Subcutaneous adipose tissue (tissue), 4 donors: ENCODE results near the gene MT1M. TPM values are rescaled to one million over a fixed set of nuclear protein-coding genes. Genes with fewer than 3 reads are reported as not detected.

Experiments
- CTCF ChIP-seq: fragments of 450-650 bp; IDR thresholded peaks from one replicate; pipeline ENCODE4 v1.5.1; 2016; ENCODE audit warnings: low read depth, mild to moderate bottlenecking, control low read depth, antibody characterized with exemption, moderate library complexity
- total RNA-seq, 4 donors: library from RNA; depleted of rRNA; stranded (reverse); fragments of >200 nt; gene quantifications; one replicate each; pipeline ENCODE4 v1.1.0, GENCODE V29; 2016

Gene MT1M
- total RNA-seq, 4 donors from 2014 or later: 15.1 to 485 (median 52.6) TPM

DNA sequence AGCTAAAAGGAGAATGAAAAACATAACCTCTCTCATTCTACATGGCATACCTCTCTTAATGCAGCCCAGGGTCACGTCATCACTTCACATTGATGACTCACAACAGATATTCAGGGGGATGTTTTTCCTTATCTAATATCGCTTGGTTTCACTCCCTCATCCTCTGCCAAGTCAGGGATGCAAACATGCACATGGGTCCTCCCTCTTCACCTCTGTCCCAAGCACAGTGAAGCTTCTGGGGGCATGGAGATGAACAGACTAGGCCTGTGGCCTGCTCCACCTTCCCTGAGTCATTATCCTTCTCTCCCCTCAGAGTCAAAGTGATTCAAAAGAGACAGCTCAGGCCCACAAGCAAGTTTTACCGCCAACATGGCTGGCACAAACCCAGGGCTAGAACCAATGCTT is 26.4 kb upstream of the MT1M start:
- TF ChIP-seq CTCF: no peak

- no peak for TF ChIP-seq CTCF
Measured at GRCh38 chr16:56606476-56607108, 25.9 kb upstream of the MT1M start.

DNA sequence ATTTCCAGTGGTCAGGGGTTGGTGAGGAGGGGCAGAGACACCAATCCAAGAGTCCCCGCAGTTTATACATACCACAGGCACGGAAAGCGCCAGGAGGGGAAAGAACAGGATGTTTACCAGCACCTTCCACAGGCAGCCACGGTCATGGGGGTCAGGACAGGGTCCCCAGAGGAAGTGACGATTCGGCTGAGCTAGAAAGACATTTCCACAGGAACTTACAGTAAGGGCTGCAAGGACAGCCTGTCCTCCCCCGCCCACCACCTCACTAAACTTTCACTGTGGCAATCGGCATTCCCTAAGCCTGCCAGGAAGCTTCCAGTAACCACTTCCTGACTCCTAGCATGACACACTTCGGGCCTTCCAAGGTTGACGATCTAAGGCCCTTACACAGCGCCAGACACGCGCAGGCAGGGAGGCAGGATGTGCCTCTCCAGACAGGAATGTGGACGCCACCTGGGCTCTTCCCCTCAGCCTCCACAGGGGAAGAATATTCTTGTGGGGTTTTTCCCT is 25.3 kb upstream of the MT1M start:
- TF ChIP-seq CTCF: no peak

- TF ChIP-seq CTCF: no peak
Measured at GRCh38 chr16:56607675-56608042, 24.8 kb upstream of the MT1M start.

DNA sequence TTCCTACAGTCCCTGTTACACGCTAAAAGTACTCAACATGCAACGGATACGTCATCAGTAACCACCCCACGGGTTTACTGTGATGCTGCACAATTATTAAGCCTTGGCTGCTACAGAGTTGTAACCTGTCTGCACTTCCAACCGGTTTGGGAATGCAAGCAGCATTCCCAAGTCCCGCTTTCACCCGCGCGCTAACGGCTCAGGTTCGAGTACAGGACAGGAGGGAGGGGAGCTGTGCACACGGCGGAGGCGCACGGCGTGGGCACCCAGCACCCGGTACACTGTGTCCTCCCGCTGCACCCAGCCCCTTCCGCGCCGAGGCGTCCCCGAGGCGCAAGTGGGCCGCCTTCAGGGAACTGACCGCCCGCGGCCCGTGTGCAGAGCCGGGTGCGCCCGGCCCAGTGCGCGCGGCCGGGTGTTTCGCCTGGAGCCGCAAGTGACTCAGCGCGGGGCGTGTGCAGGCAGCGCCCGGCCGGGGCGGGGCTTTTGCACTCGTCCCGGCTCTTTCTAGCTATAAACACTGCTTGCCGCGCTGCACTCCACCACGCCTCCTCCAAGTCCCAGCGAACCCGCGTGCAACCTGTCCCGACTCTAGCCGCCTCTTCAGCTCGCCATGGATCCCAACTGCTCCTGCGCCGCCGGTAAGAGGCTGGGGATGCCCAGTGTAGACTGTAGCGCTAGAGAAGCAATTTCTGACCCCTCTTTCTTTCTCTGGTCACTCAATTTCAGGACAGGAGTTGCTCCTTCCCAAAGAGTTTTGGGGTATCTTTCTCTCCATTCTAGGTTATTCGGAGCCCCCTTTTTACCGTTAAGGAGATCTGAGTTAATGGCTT is 24.2 kb upstream of the MT1M start, which contains the start of gene MT2A:
Gene MT2A (plus strand): TSS at position 542 of the 833 bp plus-strand sequence. CDS start 72 bp downstream, at position 614.
- TF ChIP-seq CTCF: no peak

DNA sequence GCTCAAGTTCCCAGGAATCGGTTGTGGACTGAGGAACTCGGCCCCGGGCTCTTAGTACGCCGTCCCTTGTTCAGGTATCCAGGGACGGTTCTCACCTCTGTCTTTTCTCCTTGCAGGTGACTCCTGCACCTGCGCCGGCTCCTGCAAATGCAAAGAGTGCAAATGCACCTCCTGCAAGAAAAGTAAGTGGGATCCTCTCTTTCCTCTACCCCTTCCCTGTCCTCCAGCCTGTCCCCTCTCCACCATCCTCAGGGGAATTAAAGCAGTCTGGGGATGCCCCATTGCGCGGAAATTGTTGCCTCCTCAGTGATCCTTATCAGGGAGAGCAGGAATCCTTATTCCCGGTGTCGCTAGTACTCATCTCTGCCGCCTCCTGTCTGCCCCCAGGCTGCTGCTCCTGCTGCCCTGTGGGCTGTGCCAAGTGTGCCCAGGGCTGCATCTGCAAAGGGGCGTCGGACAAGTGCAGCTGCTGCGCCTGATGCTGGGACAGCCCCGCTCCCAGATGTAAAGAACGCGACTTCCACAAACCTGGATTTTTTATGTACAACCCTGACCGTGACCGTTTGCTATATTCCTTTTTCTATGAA is 23.5 kb upstream of the MT1M start:
- TF ChIP-seq CTCF: no peak

- TF ChIP-seq CTCF: no peak
Measured at GRCh38 chr16:56609463-56609921, 23.0 kb upstream of the MT1M start.
